ENCODE measurements around the gene IFNB1.

IFNB1 gene

DNA sequence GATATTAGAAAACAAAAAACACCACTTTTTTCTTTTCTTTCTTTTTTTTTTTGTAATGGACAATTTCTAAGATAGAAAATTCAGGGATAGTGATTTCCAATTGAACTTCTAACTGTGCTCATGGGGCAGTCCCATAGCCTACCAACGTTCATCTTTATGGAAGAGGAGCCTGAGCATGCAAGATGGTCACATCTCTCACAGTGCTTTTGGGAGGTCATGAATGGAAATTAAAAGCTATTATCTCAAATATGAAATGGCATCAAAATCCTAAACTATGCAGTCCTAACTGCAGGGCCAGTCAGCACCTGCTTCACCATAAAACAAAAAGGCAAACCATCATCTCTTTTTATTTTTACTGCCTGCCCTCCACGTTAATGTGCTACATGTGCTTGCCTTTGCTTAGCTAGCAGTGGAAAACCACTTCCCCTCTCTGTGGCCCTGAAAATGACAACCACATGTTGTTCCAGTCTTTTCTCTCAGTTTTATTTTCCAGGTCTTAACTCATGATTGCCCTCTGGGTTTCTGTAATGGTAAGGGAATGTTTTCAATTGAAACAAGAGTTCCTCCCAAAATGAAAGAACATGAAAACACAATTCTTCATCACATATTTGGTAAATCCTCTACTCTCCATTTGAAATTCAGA, 16.7 kb downstream of the IFNB1 start:
- DNase-seq = no peak

DNA sequence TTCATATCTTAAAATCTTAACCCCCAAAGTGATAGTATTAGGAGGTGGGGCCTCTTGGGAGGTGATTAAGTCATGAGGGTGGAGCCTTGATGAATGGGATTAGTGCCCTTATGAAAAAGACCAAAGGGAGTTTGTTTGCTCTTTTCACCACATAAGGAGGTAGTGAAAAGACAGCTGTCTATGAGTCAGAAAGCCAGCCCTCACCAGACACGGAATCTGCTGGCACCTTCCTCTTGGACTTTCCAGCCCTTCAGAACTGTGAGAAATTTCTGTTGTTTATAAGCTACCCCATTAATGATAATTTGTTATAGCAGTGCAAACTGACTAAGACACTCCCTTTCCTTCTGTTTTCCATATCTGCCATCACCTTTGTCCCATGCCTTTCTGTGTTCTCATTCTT, 20.8 kb downstream of the IFNB1 start:
- no peak for DNase-seq

DNA sequence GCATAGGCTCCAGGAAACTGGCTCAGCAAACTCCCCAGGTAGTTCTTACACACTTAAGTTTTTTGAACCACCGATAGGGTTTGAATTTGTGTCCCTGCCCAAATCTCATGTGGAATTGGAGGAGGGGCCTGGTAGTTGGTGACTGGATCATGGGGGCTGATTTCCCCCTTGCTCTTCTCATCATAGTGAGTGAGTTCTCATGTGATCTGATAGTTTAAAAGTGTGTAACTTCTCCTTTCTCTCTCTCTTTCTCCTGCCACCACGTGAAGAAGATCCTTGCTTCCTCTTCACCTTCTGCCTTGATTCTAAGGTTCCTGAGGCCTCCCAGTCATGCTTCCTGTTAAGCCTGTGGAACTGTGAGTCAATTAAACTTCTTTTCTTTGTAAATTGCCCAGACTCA, 23.9 kb downstream of the IFNB1 start:
- no peak for DNase-seq

DNA sequence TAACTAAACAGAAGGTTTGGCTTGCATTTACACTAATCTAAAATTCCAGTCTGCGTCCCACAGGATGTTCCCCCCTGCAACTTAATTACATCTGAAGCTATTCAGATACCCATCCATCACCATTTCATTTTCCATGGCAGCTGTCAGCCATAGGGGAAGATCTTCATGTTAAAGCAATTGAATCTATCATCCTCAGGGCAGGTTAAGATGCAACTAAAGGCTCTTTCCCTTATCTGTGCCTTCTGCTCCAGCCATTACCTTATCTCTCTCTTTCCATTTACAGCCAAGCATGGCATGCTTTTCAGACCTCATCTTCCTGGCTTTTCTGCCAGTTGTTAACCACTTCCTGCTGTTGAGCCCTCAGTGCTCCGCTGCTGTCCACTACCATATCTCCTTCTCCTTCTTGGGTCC, 30.5 kb downstream of the IFNB1 start:
- DNase-seq = no peak

DNA sequence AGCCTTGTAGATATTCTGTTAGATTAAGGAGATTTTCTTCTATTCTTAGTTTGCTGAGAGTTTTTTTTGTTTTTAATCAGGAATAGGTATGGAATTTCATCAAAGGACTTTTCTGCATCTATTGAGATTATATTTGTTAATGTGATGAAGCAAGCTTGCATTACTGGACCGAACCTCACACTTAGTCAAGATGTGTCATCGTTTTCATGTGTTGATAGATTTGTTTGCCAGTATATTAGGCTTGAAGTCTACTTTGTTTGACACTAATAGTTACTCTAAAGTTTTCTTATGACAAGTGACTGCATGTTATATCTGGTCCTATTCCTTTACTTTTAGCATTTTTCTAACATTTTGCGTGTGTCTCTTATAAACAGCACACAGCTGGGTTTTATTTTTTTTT, 33.9 kb downstream of the IFNB1 start:
- no peak for DNase-seq

DNA sequence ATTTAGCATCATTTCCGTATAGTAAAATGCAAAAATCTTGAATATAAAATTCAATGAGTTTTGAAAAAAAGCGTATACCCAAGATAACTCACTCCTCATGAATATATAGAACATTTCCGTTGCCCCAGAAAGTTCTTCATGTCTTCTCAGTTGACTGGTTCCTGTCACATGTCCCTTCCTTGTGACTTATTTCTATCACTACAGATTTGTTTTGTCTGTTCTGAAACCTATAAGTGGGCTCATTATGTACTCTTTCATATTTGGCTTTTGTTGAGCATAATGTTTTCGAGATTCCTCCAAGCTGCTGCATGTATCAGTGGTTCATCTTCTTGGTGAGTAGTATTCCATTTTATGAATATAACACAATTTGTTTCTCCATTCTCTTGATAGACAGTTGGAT, 35.3 kb downstream of the IFNB1 start:
- DNase-seq = no peak

DNA sequence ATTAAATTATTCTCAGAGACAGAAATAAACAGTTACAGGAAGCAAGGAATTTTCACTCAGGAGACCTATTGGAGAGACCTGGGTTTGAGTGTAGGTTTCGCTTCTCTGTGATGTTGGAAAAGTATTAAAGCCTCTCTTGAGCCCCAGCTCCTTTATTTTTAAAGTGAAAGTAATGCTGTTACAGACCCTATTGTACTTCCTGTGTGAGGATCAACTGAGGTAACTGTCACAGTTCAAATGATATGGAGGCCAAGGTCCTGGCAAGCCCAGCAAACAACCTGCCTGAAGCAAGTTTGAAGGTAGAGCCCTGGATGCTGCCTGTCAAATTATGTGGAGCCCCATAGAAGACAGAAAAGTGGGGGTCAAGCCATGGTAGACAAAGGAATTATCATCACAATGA, 38.4 kb downstream of the IFNB1 start:
- DNase-seq = no peak

DNA sequence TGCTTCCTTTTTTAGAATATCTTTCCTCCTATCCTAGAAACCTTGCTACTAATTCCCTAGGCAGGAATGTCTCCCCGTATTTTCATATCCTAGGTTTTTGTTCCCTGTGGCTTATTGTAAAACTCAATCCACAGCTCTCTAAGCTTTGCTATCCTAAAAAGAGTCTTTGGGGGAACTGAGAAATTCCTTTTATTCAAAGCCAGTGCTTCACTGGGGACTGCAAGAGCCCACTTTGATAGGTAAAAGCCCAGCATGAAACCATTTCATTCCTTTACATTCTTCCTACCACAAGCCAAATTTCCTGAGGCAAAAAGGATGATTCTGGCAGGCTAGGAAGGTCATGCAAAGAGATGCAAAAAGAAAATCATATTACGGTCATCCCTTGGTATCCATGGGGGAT, 40.5 kb downstream of the IFNB1 start:
- no peak for DNase-seq

DNA sequence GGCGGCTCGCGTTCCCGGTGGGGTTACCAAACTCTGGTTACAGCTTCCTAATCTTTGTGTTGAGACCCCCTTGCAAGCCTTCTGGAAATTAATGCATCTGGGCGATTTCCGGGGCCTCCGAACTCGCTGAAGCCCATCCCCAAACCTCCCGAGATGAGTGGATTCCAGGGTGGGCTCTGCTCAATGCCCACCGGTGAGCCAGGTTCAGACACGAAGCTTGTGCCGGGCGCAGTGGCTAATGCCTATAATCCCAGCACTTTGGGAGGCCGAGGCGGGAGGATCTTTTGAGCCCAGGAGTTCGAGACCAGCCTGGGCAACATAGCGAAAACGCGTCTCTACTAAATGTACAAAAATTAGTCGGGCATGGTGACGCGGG, 45.9 kb downstream of the IFNB1 start:
- no peak for DNase-seq

DNA sequence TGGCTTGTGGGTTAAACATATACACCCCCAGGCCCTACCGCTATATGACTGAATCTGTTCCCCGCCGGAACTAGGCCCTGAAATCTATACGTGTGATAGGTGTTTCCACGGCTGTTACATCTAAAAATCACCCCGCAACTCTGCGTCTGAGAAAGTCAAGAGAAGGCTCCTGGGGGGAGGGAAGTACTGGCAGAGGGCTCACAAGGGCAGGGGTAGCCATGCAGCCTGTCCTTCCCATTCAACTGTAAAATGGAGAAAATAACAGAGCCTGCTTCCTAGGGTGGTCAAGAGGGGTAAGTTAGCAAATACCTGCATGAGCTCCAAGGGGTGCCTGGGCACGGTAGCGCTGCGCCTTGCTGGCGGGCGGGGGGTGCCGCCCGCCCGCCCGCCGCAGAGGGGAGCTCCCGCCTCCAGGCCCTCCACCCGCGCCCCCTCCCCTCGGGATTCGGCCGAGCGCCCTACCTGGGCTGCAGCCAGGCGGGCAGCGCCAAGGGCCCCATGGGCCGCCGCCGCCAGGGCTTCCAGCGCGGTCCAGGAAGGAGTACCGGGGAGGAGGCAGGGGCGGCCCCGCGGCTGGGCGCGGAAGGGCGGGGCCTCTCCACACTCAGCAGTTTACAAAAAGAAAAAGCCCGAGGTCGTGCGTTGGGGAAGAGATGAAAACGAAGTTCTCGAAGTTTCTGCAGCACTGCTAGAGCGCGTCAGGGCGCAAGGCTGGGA, 46.5 kb downstream of the IFNB1 start, which contains the start of gene HACD4:
HACD4 (minus strand) TSS at position 550 of the 717 bp plus-strand sequence; CDS start at position 500, 50 bp downstream.
- no peak for DNase-seq

DNA sequence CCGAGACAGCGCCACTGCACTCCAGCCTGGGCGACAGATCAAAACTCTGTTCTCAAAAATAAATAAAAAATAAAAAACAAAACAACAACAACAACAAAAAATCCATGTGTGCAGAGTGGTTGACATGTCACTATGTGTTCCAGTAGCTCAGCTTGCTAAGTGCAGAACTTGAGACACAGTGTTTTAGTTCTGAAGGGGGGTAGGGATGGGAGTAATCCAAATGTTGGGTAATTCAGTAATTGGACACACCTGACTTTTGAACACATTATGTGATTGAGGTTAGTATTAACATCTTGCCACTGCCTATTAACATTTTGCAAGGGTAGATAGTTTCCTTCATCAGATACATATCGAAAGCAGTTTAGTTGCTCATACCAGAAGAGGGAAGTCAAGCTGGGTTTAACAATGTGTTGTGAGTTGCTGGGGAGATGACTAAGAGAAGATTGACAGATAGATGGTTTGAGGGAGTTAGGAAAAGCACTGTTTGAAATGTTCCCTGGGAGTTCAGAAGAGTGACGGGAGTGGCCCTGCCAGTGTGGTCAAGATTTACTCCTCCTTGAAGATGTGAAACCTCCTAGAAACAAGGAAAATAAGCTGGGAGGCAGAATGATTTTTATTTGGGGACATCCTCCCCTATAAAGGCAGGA, 47.2 kb downstream of the IFNB1 start:
- no peak for DNase-seq

DNA sequence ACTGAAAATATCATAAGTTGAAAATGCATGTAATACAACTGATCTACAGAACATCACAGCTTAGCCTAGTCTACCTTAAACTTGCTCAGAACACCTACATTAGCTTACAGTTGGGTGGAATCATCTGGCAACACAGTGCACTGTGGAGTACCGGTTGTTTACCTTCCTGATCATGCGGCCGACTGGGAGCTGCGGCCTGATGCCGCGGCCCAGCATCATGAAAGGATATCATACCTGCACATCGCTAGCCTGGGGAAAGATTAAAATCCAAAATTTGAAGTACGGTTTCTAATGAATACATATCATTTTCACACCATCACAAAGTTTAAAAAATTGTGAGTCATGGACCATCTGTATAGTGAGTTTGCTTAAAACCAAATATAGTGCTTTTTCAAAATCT, 48.1 kb downstream of the IFNB1 start:
- DNase-seq = peak; percentile 6

DNA sequence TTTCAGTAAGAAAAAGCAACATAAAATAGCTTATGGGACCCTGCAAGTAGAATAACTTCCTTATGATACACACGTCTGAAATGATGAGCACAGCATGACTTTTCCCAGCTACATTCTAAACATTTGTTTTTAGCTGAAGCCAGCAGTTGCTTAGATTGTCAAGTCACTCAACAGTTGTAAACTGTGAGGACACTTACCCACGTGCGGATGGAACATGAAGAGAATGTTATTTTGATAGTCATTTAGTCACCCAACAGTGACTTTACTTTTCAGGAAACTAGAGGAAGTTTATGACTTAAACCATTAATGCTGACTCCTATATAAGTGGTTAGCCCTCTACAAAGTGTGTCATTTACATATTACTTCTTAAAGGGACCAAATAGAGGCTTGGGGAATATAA, 49.3 kb downstream of the IFNB1 start:
- no peak for DNase-seq

DNA sequence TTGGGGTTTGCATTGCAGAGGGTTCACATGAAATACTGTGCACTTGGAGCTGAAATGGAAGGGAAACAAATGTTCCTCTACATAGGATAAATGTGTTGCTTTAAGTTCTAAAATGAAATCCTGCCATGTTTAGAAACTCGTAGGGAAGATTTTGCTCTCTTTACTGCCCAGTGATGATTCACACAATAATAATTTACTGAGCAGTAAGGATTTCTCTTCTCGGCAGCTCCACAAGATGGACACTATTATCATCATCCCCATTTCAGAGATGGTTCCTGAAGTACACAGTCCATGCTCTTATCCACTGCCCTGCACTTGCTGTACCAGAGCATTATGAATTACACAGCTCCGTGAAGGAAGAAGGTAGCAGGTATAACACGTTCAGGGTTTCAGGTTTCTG, 50.4 kb downstream of the IFNB1 start:
- DNase-seq = no peak

Measured in SHP77 treated with DMSO at 0.1 percent for 48 hours (cell line).